A549 (cell line): ENCODE data around the gene PUM1. TPM values are rescaled to one million over a fixed set of nuclear protein-coding genes. Genes with fewer than 3 reads are reported as not detected.

Source experiments
- ATAC-seq, 2 experiments: fragments of 200-7000 bp in 1 of 2; fragments of >200 bp in 1 of 2; cut with Nextera tagmentation in 1 of 2; cut with Tn5 transposase in 1 of 2; 3 replicates each; pipeline versions ENCODE4 v1.8.0 to v1.9.1; 2018 to 2020; ENCODE audit warnings: mild to moderate bottlenecking in 1 of 2, moderate library complexity in 1 of 2
- CTCF ChIA-PET: fragments of 300-600 bp; sonication (Branson Sonifier 250); formaldehyde crosslinking; extraction: SDS; loops from one replicate; lab custom pipeline; 2021; ENCODE audit warnings: antibody characterized with exemption, inconsistent platforms; lab: Yijun Ruan, JAX
- POLR2A ChIA-PET: fragments of 350-600 bp; formaldehyde crosslinking; extraction: SDS; loops from one replicate; lab custom pipeline; 2021; ENCODE audit warnings: antibody characterized with exemption, inconsistent platforms; lab: Yijun Ruan, JAX
- DNase-seq, 2 experiments: peaks; one replicate each; pipeline versions ENCODE4 v3.0.0 to v3.0.0-alpha.2; 2011 to 2016; ENCODE audit warnings: low read depth in 1 of 2, low spot score in 1 of 2
- FAIRE-seq: peaks from 2 replicates; lab custom pipeline; 2011; peaks lifted over from hg19 to GRCh38; lab: Jason Lieb, UNC
- H3K27ac ChIP-seq, 2 experiments: fragments of >200 bp; sonication (Bioruptor Twin); formaldehyde crosslinking; 3 replicates each; pipeline ENCODE4 v1.5.1; 2016 to 2017
- H3K4me1 ChIP-seq: fragments of >200 bp; sonication (Bioruptor Twin); formaldehyde crosslinking; 3 replicates; pipeline ENCODE4 v1.6.1; 2016
- H3K4me2 ChIP-seq: fragments of >200 bp; sonication (Bioruptor Twin); formaldehyde crosslinking; 3 replicates; pipeline ENCODE4 v1.6.1; 2016
- H3K4me3 ChIP-seq: fragments of >200 bp; sonication (Bioruptor Twin); formaldehyde crosslinking; 3 replicates; pipeline ENCODE4 v1.5.1; 2016
- H3K9me3 ChIP-seq: fragments of >200 bp; sonication (Bioruptor Twin); formaldehyde crosslinking; 3 replicates; pipeline ENCODE4 v1.6.1; 2016
- BCL3 ChIP-seq: fragments of >200 bp; sonication (Bioruptor Twin); formaldehyde crosslinking; IDR thresholded peaks from 3 replicates; pipeline ENCODE4 v1.6.1; 2016
- CHD2 ChIP-seq: fragments of 150-350 bp; IDR thresholded peaks from 2 replicates; pipeline ENCODE4 v1.6.1; 2014; ENCODE audit warnings: low read length; ENCODE audit not compliant: partially characterized antibody
- CTCF ChIP-seq: fragments of >200 bp; sonication (Bioruptor Twin); formaldehyde crosslinking; IDR thresholded peaks from 3 replicates; pipeline ENCODE4 v1.5.1; 2016
- FOSB ChIP-seq: fragments of 250-450 bp; sonication (Bioruptor Pico); IDR thresholded peaks from 2 replicates; pipeline ENCODE4 v1.5.0; 2020; ENCODE audit warnings: mild to moderate bottlenecking, moderate library complexity
- FOSL2 ChIP-seq, 2 experiments: fragments of 450-650 bp in 1 of 2; fragments of >200 bp in 1 of 2; sonication (Bioruptor Twin) in 1 of 2; formaldehyde crosslinking; IDR thresholded peaks; 2 replicates each; pipeline versions ENCODE4 v1.5.0 to v1.6.1; 2016 to 2020; ENCODE audit warnings: mild to moderate bottlenecking in 1 of 2, moderate library complexity in 1 of 2
- HDAC2 ChIP-seq: fragments of 200-600 bp; sonication (generic); IDR thresholded peaks from 2 replicates; pipeline ENCODE4 v1.6.1; 2016
- HES2 ChIP-seq: fragments of >200 bp; sonication (Bioruptor Twin); formaldehyde crosslinking; IDR thresholded peaks from 2 replicates; pipeline ENCODE4 v1.6.1; 2016
- HEYL ChIP-seq: fragments of 250-450 bp; sonication (Bioruptor Pico); IDR thresholded peaks from 2 replicates; pipeline ENCODE4 v1.8.0; 2021; ENCODE audit warnings: mild to moderate bottlenecking, moderate library complexity
- HOXB5 ChIP-seq: fragments of 250-450 bp; sonication (Bioruptor Pico); IDR thresholded peaks from 2 replicates; pipeline ENCODE4 v1.5.0; 2020; ENCODE audit warnings: mild to moderate bottlenecking, moderate library complexity
- JUN ChIP-seq, 2 experiments: fragments of >200 bp; sonication (Bioruptor Twin); formaldehyde crosslinking; IDR thresholded peaks; 2 replicates in 1 of 2; 3 replicates in 1 of 2; pipeline ENCODE4 v1.6.1; 2016 to 2017
- MAFK ChIP-seq: fragments of 450-650 bp; IDR thresholded peaks from 2 replicates; pipeline ENCODE4 v1.6.1; 2014; ENCODE audit not compliant: partially characterized antibody
- MAX ChIP-seq: IDR thresholded peaks from 2 replicates; pipeline ENCODE4 v1.6.1; 2012
- NFE2L2 ChIP-seq: fragments of 150-350 bp; conservative IDR thresholded peaks from 2 replicates; pipeline ENCODE4 v1.6.1; 2014; ENCODE audit warnings: low read length
- PBX3 ChIP-seq: IDR thresholded peaks from 2 replicates; pipeline ENCODE4 v1.6.1; 2012
- RNF2 ChIP-seq: fragments of 200-600 bp; sonication (generic); IDR thresholded peaks from 2 replicates; pipeline ENCODE4 v1.6.1; 2016; ENCODE audit warnings: low read depth, mild to moderate bottlenecking, antibody characterized with exemption, moderate library complexity, borderline replicate concordance
- SREBF2 ChIP-seq: fragments of 450-650 bp; IDR thresholded peaks from 2 replicates; pipeline ENCODE4 v1.6.1; 2014; ENCODE audit warnings: mild to moderate bottlenecking, moderate library complexity
- WGBS: methylation state at CpG from one replicate; pipeline ENCODE4 v1.1.6; 2017; ENCODE audit errors: missing lambda C conversion rate; 5-methylcytosine and 5-hydroxymethylcytosine counted together
- polyA plus RNA-seq, 4 experiments: library from polyadenylated mRNA; depleted of rRNA in 3 of 4; stranded (reverse); fragments of >200 nt; fragmentation: RNase III in 1 of 4; extraction: RNeasy Plus Mini Kit Qiagen cat#74134 plus additional on column Dnase treatment in 1 of 4; gene quantifications; 2 replicates in 3 of 4; 3 replicates in 1 of 4; pipeline ENCODE4 v1.2.3, GENCODE V29; 2011 to 2017

PUM1 gene
- polyA plus RNA-seq, 2 of the 4 experiments (the other 2 are of a cell fraction), result 30.2 to 55.3 TPM

- H3K4me1 ChIP-seq, result no peaks in the 10 kb centered on the region
- FAIRE-seq (no peak), ATAC-seq (no peak), DNase-seq (no peak)
- TF ChIP-seq FOSL2 (IDR thresholded peaks at IDR 0.05) (no peak), FOSL2 (CRISPR knock-in tag; IDR thresholded peaks at IDR 0.05) (no peak), FOSB (CRISPR knock-in tag) (no peak), NFE2L2 (no peak), HEYL (no peak), BCL3 (no peak), SREBF2 (no peak), HES2 (no peak), MAX (no peak), MAFK (no peak), CTCF (no peak)
- no peak overlapping the region for H3K4me2 ChIP-seq
- ChIA-PET POLR2A (no interaction called here), CTCF (no interaction called here)
- H3K9me3 ChIP-seq, result no peaks in the 10 kb centered on the region
- 54% methylated on average over 4 of the region's 4 CpGs for WGBS
- H3K4me3 ChIP-seq, result no peak overlapping the region
- no peak overlapping the region for H3K27ac ChIP-seq
Observed at GRCh38 chr1:31072304-31072746, 6.8 kb upstream of the PUM1 start.

- Histone ChIP-seq H3K4me1 (no peaks in the 10 kb centered on the region), H3K9me3 (no peaks in the 10 kb centered on the region), H3K4me3 (no peak overlapping the region), H3K4me2 (no peak overlapping the region), H3K27ac (no peak overlapping the region)
- ATAC-seq (no peak), FAIRE-seq (no peak)
- TF ChIP-seq RNF2 (no peak), CHD2 (no peak), BCL3 (no peak), PBX3 (no peak), JUN (IDR thresholded peaks at IDR 0.05) (no peak), HEYL (no peak), HDAC2 (no peak), HOXB5 (CRISPR knock-in tag) (no peak), SREBF2 (no peak)
- TF ChIP-seq, all 56 proteins: peak for 0
- WGBS, result 64% methylated on average over 9 of the region's 9 CpGs
- POLR2A ChIA-PET, result interaction anchor here (0.7 kb wide), 1 partner anchor 92 kb away, joined by 3 read pairs; no protein-coding TSS in a partner anchor
- CTCF ChIA-PET, result interaction anchor here (0.6 kb wide), 1 partner anchor 75 kb away, joined by 5 read pairs; no protein-coding TSS in a partner anchor
- no peak for DNase-seq
Observed at GRCh38 chr1:31069392-31069791, 3.9 kb upstream of the PUM1 start.
